A673 (cell line): ENCODE measurements around the gene ZFAND2A. TPM values are rescaled to one million over a fixed set of nuclear protein-coding genes. Genes with fewer than 3 reads are reported as not detected.
"Not testable (repeated sequence)": the region's sequence is repeated elsewhere in the genome, so short reads cannot be mapped to it uniquely, and the experiment has no call there.

Experiments
- BruUV-seq: library from RNA; stranded (reverse); fragments of 400-500 nt; replicated peaks from 2 replicates; lab custom pipeline; 2021; lab: Mats Ljungman, UMichigan
- CTCF ChIA-PET: fragments of 300-600 bp; sonication (Branson Sonifier 250); formaldehyde crosslinking; loops from one replicate; lab custom pipeline; 2022; ENCODE audit warnings: antibody characterized with exemption; lab: Charles Lee
- POLR2A ChIA-PET: fragments of 300-600 bp; sonication (Branson Sonifier 250); formaldehyde crosslinking; loops from one replicate; lab custom pipeline; 2022; ENCODE audit warnings: antibody characterized with exemption; ENCODE audit not compliant: low non-redundant PET; lab: Charles Lee
- DNase-seq: peaks from one replicate; pipeline ENCODE4 v3.0.0-alpha.2; 2015; ENCODE audit warnings: low spot score
- H3K27ac ChIP-seq: fragments of 200-600 bp; sonication (generic); 2 replicates; pipeline ENCODE4 v1.5.1; 2016; ENCODE audit warnings: mixed run types, low read depth, mild to moderate bottlenecking, mixed read lengths, antibody characterized with exemption, low read length; ENCODE audit not compliant: poor library complexity, severe bottlenecking
- H3K27me3 ChIP-seq: fragments of 200-600 bp; sonication (generic); replicated peaks from 2 replicates; pipeline ENCODE4 v1.6.1; 2017; ENCODE audit warnings: mixed run types, low read depth, mild to moderate bottlenecking, mixed read lengths, antibody characterized with exemption, low read length; ENCODE audit not compliant: insufficient read depth, poor library complexity
- H3K36me3 ChIP-seq: fragments of 200-600 bp; sonication (generic); 2 replicates; pipeline ENCODE4 v1.6.1; 2016; ENCODE audit warnings: mixed run types, mild to moderate bottlenecking, mixed read lengths, antibody characterized with exemption, low read length; ENCODE audit not compliant: insufficient read depth, poor library complexity, severe bottlenecking
- H3K4me1 ChIP-seq: fragments of 200-600 bp; sonication (generic); 2 replicates; pipeline ENCODE4 v1.6.1; 2017; ENCODE audit warnings: mixed run types, mild to moderate bottlenecking, mixed read lengths, antibody characterized with exemption, low read length; ENCODE audit not compliant: insufficient read depth, poor library complexity, severe bottlenecking
- H3K4me3 ChIP-seq: fragments of 200-600 bp; sonication (generic); 2 replicates; pipeline ENCODE4 v1.5.1; 2016; ENCODE audit warnings: low read depth, mixed run types, mild to moderate bottlenecking, mixed read lengths, low read length; ENCODE audit not compliant: poor library complexity, severe bottlenecking
- H3K9me3 ChIP-seq: fragments of 200-600 bp; sonication (generic); 2 replicates; pipeline ENCODE4 v1.6.1; 2016; ENCODE audit warnings: mixed run types, low read depth, mild to moderate bottlenecking, mixed read lengths, antibody characterized with exemption, low read length; ENCODE audit not compliant: poor library complexity, severe bottlenecking
- CTCF ChIP-seq: fragments of 300-800, 200-600 bp; sonication (generic); conservative IDR thresholded peaks from 2 replicates; pipeline ENCODE4 v1.5.1; 2017; ENCODE audit warnings: low read depth, mild to moderate bottlenecking, antibody characterized with exemption, low read length, moderate library complexity, mixed read lengths
- EZH2 ChIP-seq: fragments of 200-600 bp; sonication (generic); IDR thresholded peaks from 2 replicates; pipeline ENCODE4 v1.6.1; 2017; ENCODE audit warnings: borderline replicate concordance, low read depth, mild to moderate bottlenecking, mixed read lengths, antibody characterized with exemption, low read length; ENCODE audit not compliant: poor library complexity, severe bottlenecking
- intact Hi-C: fragments of 100-400 bp; cut with micrococcal nuclease; formaldehyde crosslinking; loops from one replicate; pipeline ENCODE4 v1.10.0; 2022; ENCODE audit not compliant: unreplicated experiment
- total RNA-seq: library from RNA; stranded (reverse); gene quantifications from 2 replicates; pipeline ENCODE4 v1.2.3, GENCODE V29; 2021

The ZFAND2A gene
- total RNA-seq, 1 experiment from 2014 or later = 27.4 TPM

DNA sequence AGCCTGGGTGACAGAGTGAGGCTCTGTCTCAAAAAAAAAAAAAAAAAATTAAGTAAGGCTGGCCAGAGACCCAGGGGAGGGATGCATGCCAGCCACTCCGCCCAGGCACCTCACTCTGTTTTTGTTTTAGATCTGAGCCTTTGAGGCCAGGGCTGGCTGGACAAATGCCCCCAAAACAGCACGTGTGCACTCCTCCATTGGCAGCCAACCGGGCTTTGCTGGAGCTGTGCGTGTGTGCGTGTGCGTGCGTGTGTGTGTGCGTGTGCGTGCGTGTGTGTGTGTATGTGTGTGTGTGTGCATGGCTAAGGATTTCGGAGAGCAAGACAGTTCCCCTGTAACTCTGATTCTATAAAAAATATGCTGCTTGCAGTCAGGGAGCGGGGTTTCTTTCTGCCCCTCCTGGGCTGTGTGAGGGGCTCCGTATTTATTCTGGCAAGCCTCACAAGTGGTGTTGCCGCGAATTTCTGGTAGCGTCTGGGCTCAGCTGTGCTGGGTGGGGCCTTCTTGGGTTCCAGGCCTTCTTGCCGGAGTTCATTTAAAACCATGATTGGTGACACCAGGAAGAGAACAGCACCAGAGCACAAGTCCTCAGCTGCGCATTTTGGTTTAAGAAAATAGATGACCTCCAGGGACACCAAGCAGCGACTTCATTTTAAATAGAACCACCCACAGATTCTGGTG lies 44.6 kb upstream of the ZFAND2A start:
- BruUV-seq = no TSS peak
- H3K9me3 ChIP-seq = no peaks in the 10 kb centered on the region
- no peak overlapping the region for H3K4me3 ChIP-seq
- DNase-seq = no peak
- H3K4me1 ChIP-seq = peaks cover 9% of the 10 kb centered on the region
- H3K36me3 ChIP-seq = no peaks in the 10 kb centered on the region
- H3K27ac ChIP-seq = no peak overlapping the region
- ChIA-PET CTCF (no interaction called here), POLR2A (no interaction called here)
- no peaks in the 10 kb centered on the region for H3K27me3 ChIP-seq
- intact Hi-C loops = no loop called here
- TF ChIP-seq CTCF = no peak
- no peak for TF ChIP-seq EZH2

DNA sequence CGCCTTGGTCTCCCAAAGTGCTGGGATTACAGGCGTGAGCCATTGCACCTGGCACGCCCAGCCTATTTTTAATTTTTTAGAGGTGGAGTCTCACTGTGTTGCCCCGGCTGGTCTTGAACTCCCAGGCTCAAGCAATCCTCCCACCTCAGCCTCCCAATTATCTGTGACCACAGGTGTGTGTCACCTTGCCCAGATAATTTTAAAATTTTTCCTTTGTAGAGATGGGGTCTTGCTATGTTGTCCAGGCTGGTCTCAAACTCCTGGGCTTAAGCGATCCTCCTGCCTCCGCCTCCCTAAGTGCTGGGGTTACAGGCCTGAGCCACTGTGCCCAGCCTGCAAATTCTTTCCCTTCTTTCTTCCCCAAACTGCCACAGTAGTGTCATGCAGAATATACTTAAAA lies 42.9 kb upstream of the ZFAND2A start:
- H3K4me3 ChIP-seq, H3K27ac ChIP-seq, H3K36me3 ChIP-seq, H3K27me3 ChIP-seq, intact Hi-C loops, H3K9me3 ChIP-seq, DNase-seq, BruUV-seq, POLR2A ChIA-PET: not testable (repeated sequence)
- H3K4me1 ChIP-seq = peaks cover 14% of the 10 kb centered on the region
- CTCF ChIA-PET = interaction anchor here (0.7 kb wide), 1 partner anchor 85 kb away, joined by 3 read pairs; no protein-coding TSS in a partner anchor

GRCh38 chr7:1201916-1202315 lies 41.9 kb upstream of the ZFAND2A start:
- peaks cover 21% of the 10 kb centered on the region for H3K4me1 ChIP-seq
- DNase-seq = no peak
- no peaks in the 10 kb centered on the region for H3K36me3 ChIP-seq
- ChIA-PET POLR2A (interaction anchor here (0.7 kb wide), 1 partner anchor 110 kb away, joined by 3 read pairs; no protein-coding TSS in a partner anchor), CTCF (interaction anchor here (0.7 kb wide), 1 partner anchor 86 kb away, joined by 3 read pairs; no protein-coding TSS in a partner anchor)
- no peak overlapping the region for H3K27ac ChIP-seq
- no peaks in the 10 kb centered on the region for H3K27me3 ChIP-seq
- no peak for TF ChIP-seq CTCF
- no peak for TF ChIP-seq EZH2
- intact Hi-C loops = no loop called here
- no TSS peak for BruUV-seq
- no peak overlapping the region for H3K4me3 ChIP-seq
- no peaks in the 10 kb centered on the region for H3K9me3 ChIP-seq

- no peaks in the 10 kb centered on the region for H3K27me3 ChIP-seq
- H3K4me1 ChIP-seq = peaks cover 21% of the 10 kb centered on the region
- DNase-seq = peak; percentile 66
- no peaks in the 10 kb centered on the region for H3K36me3 ChIP-seq
- no peaks in the 10 kb centered on the region for H3K9me3 ChIP-seq
- TF ChIP-seq CTCF (no peak), EZH2 (no peak)
- BruUV-seq = no TSS peak
- no peak overlapping the region for H3K27ac ChIP-seq
- H3K4me3 ChIP-seq = no peak overlapping the region
- intact Hi-C loops = no loop called here
- POLR2A ChIA-PET = no interaction called here
- CTCF ChIA-PET = no interaction called here
These were observed 40.0 kb upstream of the ZFAND2A start for GRCh38 chr7:1200045-1200444.
